Measurements from ENCODE around the gene ZNF865.

The ZNF865 gene

GRCh38 chr19:55644842-55645511 lies 39.5 kb downstream of the ZNF865 start:
- FAIRE-seq (no peak), DNase-seq (ENCODE audit: low spot score) (no peak)

DNA sequence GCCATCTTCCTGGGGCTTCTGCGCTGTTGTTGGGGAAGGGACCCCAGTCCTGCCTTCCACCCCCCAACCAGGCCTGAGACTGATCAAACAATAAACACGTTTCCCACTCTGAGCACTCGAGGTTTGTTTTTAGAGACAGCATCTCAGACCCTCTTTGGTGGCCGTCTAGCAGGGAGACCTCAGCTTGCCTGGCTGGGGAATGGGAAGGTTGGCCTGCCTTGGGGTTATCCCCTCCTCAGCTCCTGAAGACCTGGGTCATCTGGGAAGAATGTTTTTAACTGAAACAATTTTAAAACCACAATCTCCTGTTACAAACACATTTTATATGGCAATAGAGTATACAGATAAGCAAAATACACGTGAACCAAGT lies 40.0 kb downstream of the ZNF865 start:
- DNase-seq (ENCODE audit: low spot score): no peak
- FAIRE-seq: no peak

DNA sequence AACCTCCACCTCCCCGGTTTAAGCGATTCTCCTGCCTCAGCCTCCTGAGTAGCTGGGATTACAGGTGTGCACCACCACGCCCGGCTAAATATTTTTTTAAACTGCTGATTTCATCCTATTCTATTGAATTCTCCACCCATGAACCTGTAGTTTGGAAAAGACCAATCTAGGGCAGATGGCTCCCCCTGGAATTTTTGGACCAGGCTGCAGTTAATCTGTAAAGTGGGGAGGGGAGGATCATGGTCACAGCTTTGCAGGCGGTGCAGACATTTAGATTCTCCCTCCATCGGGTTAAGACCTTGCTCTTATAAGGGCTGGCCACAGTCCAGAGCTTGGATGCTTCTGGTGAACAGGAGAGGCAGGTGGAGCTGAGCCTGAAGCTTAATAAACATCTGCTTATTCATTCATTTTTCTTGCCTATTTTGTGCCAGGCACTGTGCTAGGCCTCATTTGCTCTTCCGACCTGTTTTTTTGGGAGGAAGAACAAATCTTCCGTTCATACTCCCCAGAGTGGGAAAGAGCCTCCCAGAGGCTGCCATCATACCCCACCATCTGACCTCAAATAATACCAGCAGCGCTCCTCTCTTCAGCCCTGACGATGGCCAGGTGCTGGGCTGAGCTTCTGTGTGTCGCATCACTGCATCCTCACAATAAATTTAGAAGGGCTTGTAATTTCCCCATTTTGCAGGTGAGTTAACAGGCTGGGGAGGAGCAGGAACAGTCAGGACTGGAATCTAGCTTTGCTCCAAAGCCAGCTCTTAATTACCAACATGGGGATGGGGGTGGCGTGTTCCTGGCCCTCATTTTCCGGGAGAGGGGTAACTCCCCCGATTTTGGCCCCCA lies 41.7 kb downstream of the ZNF865 start:
- DNase-seq (ENCODE audit: low spot score) (no peak), FAIRE-seq (no peak)

DNA sequence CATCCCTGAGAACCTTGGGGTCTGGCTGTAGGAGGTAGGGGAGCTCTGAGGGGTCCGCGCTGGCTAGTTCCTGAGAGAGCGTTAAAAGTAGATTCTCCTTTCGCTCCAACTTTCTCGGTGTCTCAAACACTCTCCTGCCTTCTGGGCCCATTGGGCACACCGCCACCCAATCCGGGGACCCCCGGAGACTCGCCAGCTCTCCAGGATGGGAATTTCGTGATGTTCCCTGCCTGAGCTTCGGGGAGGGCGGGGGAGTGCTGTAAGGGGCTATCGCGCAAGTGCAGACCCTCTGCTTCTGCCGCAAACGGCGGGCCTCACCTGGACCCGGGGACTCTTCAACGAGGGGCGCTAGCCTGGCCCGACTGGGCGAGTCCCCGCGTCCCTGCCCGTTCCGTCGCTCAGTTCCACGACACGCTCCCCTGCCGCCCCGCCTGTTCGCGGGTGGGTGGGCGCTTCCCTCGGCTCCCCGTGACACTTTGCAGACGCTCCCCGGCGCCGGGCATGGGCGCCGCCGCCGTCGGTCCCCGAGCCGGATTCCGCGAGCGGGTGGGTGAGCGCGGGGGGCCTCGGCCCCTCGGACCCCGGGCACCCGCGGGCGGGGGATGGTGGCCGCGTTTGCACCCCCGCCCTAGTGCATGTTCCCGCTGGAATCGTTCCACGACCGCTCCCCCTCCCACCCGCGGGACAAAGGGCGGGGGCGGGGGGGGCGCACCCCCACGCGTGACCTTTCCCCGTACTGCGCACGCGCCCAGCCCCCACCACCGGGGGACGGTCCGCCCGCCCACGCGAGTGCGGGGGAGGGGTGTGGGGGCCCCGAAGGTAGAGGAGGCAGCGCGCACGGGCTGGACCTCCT lies 42.5 kb downstream of the ZNF865 start, which contains the start of gene CCDC106:
CCDC106 (plus strand) TSS at position 481 of the 853 bp plus-strand sequence. CDS start 835 bp downstream, outside the sequence.
- DNase-seq (ENCODE audit: low spot score): peak; percentile 10
- FAIRE-seq: no peak

GRCh38 chr19:55648585-55649267 lies 43.3 kb downstream of the ZNF865 start:
- DNase-seq (ENCODE audit: low spot score) (no peak), FAIRE-seq (no peak)

- DNase-seq (ENCODE audit: low spot score): no peak
- FAIRE-seq: no peak
These were observed 44.0 kb downstream of the ZNF865 start for GRCh38 chr19:55649268-55650125.

DNA sequence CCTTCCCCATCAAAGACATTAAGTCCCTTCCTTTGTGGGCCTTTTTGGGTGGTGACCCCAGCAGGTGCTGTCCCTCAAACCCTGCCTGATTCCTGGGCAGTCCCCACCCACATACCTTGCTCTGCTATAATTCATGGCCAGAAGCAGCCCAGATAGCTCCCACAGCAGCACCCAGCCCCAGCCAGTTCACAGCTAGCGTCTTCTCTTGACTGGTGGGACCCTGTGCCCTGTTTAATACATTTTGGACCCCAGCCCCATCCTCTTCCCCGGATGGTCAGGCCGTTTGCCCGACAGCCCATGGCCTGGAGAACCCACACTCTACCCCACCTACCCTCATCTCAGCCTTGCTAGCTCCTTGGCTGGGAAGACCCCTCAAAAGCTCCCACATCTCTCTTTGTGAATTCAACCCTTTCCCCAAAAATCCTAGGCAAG lies 44.7 kb downstream of the ZNF865 start:
- DNase-seq (ENCODE audit: low spot score) (no peak), FAIRE-seq (no peak)

DNA sequence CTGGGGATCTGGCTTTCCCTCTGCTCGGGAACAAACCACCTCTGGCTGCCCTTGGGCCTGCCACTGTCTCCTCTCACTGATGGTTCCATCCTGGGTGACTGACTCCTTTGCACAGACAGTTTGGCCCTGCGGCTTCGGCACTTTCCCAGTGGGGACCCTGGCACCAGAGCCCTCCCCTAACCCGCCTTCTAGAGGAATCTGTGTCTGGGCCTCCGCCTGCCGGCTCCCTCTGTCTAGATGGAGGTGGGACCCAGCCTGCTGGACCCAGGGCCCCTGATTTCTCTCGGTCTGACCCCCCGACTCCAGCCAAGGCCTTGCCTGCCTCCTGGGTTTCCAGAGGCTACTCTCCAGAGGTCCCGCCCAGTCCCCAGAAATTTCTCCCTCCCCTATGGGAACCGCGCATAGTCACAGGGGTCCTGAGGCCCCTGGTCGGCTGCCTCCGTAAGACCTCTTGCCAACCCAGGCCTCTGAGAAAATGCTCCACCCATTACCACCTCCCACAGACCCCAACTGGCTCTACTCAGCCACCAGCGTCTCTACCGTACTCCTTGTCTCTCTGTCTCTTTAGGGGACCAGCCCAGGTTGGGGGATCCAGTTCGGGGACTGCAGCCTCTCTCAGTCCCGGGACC lies 45.3 kb downstream of the ZNF865 start:
- FAIRE-seq (no peak), DNase-seq (ENCODE audit: low spot score) (no peak)

DNA sequence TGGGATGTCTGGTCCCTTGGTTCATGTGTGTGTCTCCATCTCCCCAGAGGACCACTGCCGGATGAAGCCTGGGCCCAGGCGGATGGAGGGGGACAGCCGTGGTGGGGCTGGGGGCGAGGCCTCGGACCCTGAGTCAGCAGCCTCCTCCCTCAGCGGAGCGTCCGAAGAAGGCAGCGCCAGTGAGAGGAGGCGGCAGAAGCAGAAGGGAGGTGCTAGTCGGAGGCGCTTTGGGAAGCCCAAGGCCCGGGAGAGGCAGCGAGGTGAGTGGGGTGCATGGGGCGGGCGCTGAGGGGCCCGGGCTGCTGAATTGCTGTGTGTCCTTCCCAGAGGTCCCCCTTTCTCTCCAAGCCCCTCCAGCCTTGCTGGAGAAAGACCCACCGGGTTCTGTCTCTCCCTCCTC lies 45.8 kb downstream of the ZNF865 start:
- FAIRE-seq (no peak), DNase-seq (ENCODE audit: low spot score) (no peak)

GRCh38 chr19:55652311-55653128 lies 47.1 kb downstream of the ZNF865 start:
- no peak for DNase-seq (ENCODE audit: low spot score)
- no peak for FAIRE-seq

- peak; percentile 71 for FAIRE-seq
- peak; percentile 95 for DNase-seq (ENCODE audit: low spot score)
These were observed 48.3 kb downstream of the ZNF865 start for GRCh38 chr19:55653651-55654322.

GRCh38 chr19:55654323-55654867 lies 48.9 kb downstream of the ZNF865 start:
- DNase-seq (ENCODE audit: low spot score) (peak; percentile 97), FAIRE-seq (peak; percentile 92)

DNA sequence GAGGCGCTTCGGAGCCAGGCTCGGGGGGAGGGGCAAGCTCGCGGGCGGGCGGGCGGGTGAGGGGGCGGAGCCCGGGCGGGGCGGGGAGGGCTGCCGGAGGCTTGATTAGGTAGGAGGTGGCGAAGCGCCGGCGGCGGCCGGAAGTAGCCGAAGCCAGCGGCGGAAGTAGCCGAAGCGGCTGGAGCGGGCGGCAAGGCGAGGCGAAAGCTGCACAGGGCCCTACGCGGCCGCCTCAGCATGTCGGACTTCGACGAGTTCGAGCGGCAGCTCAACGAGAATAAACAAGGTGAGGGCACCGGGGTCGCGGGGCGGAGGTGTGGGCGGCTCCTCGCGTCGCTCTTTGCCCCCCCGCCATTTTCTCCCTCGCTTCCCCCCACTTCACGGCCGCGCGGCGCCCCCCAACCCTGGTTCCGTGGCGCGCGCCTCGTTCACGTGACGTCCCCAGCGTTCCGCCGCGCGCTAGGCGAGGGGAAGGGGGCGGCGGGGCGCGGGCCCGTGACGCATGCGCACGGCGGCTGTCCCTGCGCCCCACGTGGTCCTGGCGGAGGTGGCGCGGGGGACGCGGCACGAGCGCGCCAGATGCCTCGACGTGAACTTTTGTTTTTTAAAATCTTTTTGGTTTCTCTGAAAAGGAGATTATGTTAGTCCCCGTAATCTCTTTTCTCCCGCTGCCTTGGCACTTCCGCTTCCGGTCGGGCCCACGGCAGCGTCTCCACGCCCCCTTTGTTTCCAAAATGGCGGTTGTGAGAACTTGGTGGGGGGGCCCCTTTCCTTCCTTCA lies 49.6 kb downstream of the ZNF865 start, which contains the start of gene U2AF2:
U2AF2 (plus strand) TSS at position 168 of the 780 bp plus-strand sequence; CDS start at position 238, 70 bp downstream.
- FAIRE-seq: no peak
- peak; percentile 78 for DNase-seq (ENCODE audit: low spot score)

GRCh38 chr19:55655648-55656040 lies 50.2 kb downstream of the ZNF865 start:
- FAIRE-seq (no peak), DNase-seq (ENCODE audit: low spot score) (no peak)

DNA sequence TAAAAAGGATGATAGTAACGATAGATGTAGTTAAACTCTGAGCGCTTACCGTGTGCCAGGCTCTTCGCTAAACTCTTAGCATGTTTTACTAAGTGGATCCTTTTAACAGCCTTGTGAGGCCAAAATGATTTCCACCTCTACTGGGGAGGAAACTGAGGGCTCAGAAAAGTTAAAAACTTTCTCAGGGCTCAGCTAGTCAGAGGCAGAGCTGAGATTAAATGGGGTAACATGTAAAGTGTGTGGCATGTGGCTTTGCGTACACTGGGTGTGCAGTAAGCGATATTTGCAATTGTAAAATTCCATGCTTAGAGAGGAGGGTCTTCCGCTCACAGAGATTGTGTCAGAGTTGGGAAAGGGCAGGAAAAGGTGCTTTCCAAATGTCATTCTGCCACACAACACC lies 51.1 kb downstream of the ZNF865 start:
- FAIRE-seq (no peak), DNase-seq (ENCODE audit: low spot score) (no peak)

GRCh38 chr19:55656988-55657747 lies 51.7 kb downstream of the ZNF865 start:
- no peak for FAIRE-seq

More at GRCh38 chr19:55656988-55657747, 51.7 kb downstream of the ZNF865 start:
- no peak for DNase-seq (ENCODE audit: low spot score)
